HG02678 (cell line): ENCODE measurements around the gene CCL27.

Experiments used
- ATAC-seq: cut with Tn5 transposase; IDR thresholded peaks from one replicate; pipeline ENCODE4 v1.9.1; 2021; ENCODE audit warnings: mild to moderate bottlenecking, moderate library complexity; ENCODE audit not compliant: unreplicated experiment

The CCL27 gene

DNA sequence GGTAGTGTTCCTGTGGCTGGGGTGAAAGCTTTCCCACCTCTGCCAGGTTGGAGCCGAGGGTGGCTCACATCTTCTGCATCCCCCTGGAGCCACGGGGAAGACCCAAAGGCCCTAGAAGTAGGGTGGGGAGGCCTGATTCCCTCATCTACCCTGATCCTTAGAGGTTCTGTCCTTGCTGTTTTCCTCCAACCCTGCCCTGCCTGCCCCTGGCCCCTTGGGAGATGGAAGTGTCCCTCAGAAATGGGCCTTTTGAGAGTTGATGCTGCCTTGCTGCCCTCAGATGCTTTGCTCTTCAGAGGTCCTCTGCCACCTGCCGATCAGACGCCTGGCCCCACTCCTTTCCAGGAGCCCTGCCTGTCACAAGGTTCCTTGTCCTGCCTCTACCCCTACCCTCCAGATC lies 22.4 kb upstream of the CCL27 start:
- no peak for ATAC-seq

DNA sequence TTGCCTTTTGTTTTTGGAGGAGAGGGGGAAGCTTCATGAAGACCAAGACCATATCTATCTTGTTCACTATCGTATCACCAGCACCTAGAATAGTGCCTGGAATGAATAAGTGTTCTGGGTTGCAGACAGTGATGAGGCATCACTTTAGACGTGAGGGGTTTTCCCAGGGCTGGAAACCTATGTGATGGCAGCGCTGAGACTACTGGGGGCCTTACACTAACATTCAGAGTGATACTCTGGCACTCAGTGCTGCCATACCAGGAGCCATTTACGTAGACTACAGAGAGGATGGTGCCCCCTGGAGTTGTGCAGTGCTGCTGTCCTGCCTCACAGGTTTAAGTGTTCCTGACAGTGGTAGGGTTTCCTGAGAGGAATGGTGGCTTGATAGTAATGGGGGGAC lies 21.7 kb upstream of the CCL27 start:
- ATAC-seq, result no peak

- no peak for ATAC-seq
Observed at GRCh38 chr9:34675869-34676268, 13.4 kb upstream of the CCL27 start.

DNA sequence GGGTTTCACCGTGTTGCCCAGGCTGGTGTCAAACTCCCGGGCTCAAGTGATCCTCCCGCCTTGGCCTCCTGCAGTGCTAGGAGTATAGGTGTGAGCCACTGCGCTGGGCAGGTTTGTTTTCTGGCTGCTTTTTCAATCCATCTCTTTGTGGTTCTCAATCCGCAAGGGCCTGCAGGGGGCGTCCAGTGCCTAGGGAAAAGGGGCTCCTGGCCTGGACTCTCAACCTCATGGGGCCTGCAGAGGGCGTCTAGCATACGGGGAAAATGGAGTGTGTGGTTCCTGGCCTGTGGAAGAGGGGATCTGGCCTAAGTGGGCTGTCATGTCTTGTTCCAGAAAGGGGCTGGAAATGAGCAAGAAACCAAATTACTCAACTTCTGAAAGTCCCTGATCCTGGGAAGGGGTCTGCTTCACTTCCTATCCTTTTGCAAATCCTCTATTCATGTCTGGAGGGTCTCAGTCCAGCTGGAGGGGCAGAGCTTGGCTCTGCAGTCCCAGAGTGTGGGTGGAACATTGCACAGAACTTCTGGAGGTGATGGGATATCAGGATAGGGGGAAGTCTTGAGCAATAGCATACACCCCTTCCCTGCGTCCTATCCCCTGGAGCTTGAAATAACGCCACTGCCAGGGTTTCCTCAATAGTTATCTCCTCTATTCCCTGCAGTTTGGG lies 12.7 kb upstream of the CCL27 start:
- no peak for ATAC-seq

GRCh38 chr9:34674440-34674839 lies 12.0 kb upstream of the CCL27 start:
- no peak for ATAC-seq

- ATAC-seq, result no peak
Observed at GRCh38 chr9:34671307-34671706, 8.8 kb upstream of the CCL27 start.

DNA sequence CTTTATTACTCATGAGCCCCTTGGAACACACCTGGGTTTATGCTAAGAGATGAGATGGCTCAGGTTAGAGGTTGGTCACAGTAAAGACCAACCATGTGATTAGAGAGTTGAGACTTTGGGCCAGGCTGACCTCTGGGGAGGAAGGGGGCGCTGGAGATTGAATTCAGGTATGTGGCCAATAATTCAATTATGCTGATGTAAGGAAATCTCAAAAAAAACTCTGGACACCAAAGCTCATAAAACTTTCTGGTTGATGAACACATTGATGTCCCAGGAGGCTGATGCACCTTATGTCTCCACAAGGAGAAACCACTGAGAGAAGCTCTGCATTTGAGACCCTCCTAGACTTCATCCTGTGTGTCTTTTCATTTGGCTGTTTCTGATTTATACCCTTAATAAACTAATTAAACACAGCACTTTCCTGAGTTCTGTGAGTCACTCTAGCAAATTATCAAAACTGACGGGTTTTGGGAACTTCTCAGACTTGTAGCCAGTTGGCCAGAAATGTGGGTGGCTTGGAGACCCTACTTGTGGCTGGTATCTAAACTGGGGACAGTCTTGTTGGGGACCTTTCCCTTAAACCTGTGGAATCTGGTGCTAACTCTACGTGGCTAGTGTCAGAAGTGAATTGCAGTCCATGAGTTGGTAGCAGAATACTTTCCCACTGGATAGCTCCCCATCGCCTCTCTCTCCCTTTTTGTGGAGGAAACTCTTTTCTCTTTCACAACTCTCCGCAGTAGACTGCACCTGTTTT lies 7.5 kb upstream of the CCL27 start:
- no peak for ATAC-seq

- ATAC-seq, result peak; percentile 65
Observed at GRCh38 chr9:34665381-34666250, 3.2 kb upstream of the CCL27 start.

DNA sequence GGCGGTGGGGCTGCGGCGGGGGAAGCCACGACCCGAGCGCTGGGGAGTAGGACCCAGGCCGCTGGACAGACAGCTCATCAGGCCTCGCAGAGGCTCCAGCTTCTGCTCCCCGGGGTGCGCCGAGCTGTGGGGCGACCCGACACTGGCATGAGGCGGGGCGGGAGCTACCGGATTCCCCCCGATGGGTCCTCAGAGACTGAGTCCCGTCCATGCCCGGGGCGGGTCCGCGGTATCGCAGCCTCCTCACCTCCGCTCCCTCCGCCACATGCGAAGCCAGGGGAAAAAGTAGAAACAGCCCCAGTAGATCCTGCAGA lies 2.6 kb upstream of the CCL27 start:
- ATAC-seq, result peak; percentile 25

GRCh38 chr9:34664281-34665066 lies 2.0 kb upstream of the CCL27 start:
- ATAC-seq, result peak; percentile 62

- no peak for ATAC-seq
Observed at GRCh38 chr9:34663303-34663605, 797 bp upstream of the CCL27 start.

DNA sequence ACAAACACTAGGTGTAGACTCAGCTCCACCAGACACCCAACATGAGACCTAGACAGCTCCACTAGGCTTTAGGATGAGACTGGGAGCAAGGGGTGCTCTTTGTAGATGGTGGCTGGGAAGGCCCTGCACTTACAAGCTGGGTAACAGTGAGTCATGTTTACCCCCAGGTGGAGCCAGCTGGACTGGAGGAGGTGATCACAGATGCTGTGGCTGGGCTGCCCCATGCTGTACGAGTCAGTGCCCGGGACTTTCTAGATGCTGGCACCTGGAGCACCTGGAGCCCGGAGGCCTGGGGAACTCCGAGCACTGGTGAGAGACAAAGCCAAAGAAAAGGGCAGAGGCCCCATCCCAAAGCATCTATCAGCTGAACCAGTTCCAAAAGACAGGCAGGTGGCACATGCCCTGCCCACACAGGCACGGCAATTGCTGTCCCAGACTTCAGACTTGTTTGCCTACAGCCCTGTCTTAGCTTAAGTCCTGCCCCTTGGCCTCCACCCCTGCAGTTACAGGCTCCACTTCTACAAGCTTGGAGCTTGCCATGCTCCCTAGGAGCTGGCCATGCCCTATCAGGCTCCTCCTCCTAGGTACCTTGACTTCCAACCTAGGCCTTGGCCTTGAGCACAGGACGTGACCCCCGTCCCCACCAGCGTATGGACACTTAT lies 2.7 kb downstream of the CCL27 start:
- no peak for ATAC-seq

DNA sequence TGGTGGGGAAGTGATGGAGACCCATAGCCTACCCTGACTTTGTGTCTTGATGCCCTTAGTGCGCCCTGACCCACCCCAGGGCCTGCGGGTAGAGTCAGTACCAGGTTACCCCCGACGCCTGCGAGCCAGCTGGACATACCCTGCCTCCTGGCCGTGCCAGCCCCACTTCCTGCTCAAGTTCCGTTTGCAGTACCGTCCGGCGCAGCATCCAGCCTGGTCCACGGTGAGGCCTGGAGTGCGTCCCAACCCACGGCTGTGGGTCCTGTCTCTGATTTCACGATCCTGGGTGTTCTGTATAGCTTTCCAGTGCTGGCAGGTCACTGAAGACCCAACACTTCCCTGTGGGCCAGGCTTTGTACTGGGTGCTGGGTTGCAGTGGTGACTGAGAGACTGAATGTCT lies 4.0 kb downstream of the CCL27 start:
- no peak for ATAC-seq

- no peak for ATAC-seq
Observed at GRCh38 chr9:34656992-34657391, 5.5 kb downstream of the CCL27 start.

DNA sequence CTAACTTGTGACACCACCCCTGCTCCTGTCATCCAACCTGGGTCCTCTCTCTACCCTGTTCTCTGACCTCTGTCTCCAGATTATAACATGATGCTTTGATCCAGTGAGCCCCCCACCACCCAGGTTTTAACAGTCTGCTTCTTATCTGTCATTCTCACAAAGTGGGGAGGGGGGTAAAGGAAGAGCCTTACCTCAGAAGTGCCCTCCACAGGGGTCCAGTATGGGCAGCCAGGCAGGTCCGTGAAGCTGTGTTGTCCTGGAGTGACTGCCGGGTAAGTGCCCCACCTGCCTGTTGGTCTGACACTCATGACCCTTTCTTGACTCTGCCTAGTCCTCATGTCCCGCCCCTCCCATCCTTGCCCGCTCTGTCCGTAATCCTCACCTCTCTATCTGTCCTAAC lies 7.1 kb downstream of the CCL27 start:
- no peak for ATAC-seq

- ATAC-seq, result no peak
Observed at GRCh38 chr9:34654323-34655051, 8.0 kb downstream of the CCL27 start.

- ATAC-seq, result no peak
Observed at GRCh38 chr9:34653151-34654072, 9.0 kb downstream of the CCL27 start.

DNA sequence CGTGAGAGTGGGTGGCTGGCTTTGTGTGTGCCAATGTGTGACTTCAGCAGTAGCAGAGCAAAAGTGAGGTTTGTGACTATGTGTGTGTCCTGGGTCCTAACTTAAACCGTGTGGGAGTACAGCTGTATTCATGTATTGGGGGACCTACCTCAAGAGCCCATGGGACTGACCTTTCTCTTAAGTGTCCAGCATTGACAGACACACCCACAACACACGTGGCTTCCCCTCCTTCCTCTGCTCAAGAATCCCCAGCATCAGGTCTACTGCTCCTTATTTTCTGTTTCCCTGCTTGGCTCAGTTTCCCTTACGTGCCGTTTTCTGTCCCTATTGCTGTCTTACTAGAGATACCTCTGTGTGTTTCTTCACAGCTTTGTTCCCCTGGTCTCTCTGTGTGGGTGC lies 9.9 kb downstream of the CCL27 start:
- ATAC-seq, result no peak
